ENCODE data around the gene TMEM106C.

- TF ChIP-seq GATA2 (IDR thresholded peaks at IDR 0.05; ENCODE audit: low read depth, low read length), result no peak
- TF ChIP-seq GATA3 (IDR thresholded peaks at IDR 0.05; ENCODE audit: low read depth, low read length), result no peak
These were observed 2.2 kb downstream of the TMEM106C start for GRCh38 chr12:47965581-47965980.

All from SH-SY5Y (cell line).